CD4-positive, alpha-beta T cell treated with Interferon alpha-2 for 1 hour (primary cell): ENCODE results near the gene INPP4B.
"Not testable (repeated sequence)": the region's sequence is repeated elsewhere in the genome, so short reads cannot be mapped to it uniquely, and the experiment has no call there.

Experiments used
- DNase-seq, 2 donors: peaks; one replicate each; pipeline ENCODE4 v3.0.0-alpha.2; 2020 to 2022

INPP4B gene

DNA sequence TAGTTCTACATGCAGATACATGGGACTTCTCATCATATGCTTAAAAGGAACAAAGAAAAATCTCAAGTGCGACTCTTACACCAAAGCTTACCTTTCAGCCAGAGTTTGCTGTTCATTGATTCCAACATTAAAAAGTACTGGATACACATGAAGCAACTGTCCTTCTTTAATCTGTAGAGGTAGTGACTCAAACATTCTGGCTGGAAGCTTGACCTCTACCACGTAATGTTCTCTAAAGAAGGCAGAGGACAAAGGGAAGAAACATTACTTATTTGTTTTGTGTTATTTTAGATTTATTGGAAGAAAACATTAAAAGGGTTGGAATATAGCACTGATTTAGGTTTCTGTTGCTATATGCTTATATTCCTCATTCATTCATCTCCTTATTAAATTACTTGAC, 733.6 kb downstream of the INPP4B start:
- DNase-seq = no peak

DNA sequence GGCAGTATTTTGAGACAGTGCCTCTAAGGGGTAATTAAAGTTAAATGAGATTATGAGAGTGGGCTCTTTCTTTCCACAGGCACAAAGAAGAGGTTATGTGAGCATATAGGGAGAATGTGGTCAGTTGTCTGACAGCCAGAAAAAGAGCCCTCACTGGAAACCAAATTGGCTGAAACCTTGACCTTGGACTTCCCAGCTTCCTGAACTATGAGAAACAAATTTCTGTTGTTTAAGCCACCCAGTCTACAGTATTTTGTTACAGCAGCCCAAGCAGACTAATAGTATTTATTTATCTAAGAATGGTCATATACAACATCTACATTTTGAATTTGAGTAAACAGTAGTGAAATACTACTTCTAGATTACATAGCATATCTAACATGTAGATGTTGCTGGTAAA, 736.0 kb downstream of the INPP4B start:
- no peak for DNase-seq

DNA sequence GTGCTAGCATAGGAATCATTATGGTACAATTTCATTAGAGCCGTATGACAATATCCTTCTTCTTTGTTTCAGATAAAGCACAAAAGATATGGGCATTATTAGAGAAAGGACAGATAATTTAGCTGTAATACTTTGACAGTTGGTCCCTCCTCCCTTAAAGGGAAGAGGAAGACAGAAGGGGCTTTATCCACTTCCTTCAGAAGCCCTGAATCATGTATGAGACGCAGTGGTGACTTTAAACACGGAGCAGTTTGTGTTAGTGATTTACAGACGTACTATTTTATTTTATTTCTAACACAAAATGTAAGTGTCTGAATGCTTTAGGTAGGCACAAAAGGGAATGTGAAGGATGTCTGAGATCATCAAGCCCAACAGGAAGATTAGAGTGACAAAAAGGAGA, 742.1 kb downstream of the INPP4B start:
- no peak for DNase-seq

DNA sequence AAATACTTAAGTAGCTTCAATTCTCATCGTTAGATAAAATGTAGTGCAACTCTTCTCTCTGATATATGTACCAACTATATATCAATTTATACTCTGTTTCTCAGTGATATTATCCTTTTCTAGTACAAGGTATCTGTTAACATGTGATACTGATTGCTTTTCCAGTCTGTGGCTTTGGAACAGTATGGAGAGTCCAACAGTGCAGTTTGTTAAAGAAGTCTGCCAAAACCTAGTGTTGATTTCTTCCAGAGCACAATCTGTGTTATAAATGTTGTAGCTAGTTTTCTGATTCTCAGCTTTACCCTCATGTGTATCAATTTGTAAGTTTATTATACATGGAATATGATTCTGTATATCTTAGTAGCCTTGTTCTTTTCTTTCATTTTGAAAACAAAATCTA, 744.7 kb downstream of the INPP4B start:
- DNase-seq = no peak

DNA sequence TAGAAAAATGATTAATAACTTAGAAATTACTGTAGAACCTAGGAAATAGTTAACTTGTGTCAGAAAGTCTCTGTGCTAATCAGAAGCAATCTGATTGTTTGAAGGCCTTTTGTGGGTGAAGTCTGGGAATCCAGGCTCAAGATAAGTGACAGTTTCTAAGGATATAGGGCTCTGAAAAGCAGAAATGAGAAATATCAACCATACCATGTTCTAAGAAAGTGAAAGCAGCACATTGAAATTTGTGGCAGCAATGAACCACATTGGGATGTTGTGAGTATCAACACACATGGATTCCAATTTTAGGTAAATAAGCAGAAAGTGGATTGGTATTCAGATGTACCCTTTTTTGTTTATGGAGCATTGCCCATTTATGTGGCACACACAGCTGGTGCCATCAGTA, 745.2 kb downstream of the INPP4B start:
- DNase-seq = no peak

DNA sequence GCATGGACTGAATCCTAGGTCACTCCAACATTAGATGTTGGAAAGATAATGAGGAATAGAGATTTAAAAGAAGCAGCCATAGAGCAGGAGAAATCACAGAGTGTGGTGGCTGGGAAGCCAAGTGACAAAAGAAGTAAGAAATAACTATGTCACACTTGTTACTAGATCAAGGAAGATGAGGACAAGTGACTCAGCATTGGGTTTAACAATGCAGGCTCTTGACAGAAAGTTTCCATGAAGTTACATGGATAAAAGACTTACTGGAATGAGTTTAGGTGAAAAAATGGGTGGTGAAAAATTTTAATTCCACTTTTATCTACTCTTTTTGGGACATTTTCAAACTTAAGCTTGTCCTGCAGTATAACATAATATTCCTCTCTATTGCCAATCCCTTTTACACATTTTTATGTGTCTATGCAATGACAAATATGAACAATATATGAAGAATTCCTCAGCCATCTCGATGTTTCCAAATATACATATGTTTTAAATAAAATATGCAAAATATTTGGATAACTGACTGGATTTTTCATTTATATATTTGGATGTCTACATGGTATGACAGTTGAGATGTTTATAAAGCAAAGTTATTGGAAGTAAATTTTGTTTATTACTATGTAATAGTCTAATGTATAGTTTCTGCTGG, 747.1 kb downstream of the INPP4B start:
- DNase-seq = no peak

DNA sequence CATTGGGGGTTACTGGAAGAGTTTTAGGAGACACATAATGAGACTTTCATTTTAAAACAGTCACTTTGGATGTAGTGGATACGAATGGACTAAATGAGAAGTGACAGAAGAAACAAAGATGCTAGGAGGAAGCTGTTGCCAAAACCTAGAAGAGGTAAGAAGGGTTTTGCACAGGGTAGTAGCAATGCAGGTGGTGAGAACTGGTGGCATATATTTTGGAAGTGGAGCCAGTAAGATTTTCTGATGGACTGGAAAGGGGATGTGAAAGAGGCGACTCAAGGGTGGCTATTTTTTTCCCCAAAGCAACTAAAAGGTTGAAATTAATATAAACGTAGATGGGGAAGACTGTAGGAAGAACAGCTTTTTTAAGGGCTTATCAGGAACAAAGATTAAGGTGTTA, 747.7 kb downstream of the INPP4B start:
- no peak for DNase-seq

DNA sequence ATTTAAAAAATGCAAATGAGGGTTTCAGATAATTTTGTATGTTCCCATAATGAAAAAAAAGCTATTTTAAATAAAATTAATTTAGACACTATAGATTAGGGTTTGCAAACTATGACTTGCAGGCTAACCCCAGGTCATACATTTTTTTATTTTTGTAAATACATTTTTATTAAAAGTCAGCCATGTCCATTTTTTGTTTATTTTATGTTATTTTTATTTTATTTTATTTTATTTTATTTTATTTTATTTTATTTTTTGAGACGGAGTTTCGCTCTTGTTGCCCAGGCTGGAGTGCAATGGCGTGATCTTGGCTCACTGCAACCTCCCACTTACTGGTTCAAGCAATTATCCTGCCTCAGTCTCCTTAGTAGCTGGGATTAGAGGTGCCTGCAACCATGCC, 749.1 kb downstream of the INPP4B start:
- DNase-seq = no peak

DNA sequence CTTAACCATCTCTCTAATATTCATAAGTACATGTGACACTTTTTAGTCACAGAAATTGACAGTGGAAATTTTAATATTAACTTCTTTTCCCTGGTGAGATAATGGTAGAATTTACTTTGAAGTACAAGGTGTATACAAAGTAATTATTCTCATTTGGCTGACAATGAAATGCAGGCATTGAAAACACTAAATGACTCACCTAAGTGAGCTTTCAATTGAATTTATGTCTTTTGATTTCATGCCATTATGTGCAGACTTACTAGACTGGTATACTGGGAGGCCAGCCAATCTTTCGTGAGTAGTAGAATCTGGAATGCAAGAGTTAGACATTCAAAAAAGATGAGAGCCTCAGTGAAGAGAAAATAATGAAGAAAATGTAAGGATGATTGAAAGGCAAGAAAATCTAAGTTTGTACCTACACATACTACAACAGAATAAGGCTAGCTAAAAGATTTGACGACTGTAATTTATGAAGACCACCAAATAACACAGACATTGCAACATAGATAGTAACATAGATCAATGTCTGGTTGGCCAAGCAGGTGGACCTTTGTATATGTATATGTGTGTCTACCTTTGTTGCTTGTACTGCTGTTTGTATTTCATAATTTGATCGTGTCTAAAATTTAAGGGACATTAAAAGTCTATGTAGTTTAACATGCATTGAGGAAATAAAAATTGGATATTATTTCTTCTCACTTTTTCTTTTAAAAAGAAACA, 750.1 kb downstream of the INPP4B start:
- no peak for DNase-seq

DNA sequence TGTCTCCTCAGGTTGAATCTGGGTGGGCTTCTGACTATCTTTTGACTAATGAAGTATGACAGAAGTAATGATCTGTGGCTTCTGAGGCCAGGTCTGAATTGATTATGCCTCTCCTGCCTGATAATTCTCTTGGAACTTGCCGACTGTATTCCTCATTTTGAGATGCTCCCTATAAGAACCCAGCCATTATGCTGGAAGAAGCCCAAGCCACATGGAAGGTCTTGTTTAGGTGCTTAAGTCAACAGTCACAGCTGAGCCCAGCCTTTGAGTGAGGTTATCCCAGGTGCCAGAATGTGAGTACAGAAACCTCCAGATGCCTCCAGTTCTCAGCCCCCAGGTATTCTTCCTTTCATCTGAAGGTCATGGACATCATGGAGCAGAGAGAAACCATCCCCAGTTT, 753.2 kb downstream of the INPP4B start:
- no peak for DNase-seq

DNA sequence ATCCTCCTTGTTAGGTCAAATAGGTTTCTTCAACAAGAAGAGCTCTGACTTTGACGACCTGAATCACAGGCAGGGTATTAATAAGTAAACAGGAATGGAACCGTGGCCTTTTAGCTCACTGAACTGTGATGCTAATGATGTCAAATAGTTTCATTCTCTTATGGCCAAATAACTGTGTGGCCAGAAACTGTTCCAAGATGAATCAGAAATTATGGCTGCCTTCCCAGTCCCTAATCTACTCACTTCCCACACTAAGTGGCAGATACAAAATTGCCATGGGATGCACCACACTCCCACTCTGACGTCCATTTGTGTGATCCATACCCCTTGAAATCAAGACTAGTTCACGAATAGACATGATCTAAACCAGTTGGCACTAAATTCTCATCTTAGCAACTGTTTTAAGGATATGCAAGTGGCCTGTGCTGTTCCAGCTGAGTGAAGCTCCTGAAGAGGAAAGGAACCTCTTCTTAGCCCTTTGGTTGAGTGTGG, 754.4 kb downstream of the INPP4B start:
- DNase-seq = no peak

DNA sequence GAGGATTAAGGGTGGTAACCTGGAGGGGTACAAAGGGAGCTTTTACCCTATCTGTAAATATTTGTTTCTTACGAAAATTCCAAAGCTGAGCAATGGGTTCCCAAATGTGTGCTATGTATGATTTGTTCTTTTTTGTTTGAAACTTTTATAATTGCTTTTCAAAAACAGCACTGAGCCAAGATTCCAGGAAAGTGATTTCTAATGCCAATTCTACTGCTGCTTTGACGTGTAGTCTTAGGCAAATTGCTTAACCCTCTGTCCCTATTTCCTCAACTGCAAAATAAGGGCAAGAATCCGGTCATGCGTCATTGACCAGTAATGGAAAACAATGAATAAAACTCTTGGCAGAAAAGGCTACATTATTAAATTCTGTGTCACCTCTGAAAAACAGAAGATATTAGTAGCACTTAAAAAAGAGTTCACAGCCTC, 755.0 kb downstream of the INPP4B start:
- no peak for DNase-seq

DNA sequence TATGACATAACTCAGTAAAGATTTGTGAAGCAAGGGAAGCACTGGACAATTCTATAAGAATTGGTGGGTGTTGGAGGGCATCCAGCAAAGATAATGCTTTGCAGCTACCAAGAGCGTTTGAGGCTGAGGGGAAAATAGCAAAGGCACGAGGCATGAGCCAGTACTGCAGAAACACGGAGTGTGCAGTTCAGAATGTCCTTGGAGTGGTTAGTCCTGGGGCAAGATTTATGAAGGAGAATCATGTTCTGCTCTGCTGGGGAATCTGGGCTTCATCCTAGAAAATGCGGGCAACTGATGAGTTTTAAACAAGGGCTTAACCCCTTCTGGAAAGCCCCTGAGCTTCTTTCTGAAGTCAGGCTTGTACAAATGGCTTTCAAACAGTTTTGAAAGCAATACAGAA, 757.2 kb downstream of the INPP4B start:
- DNase-seq = no peak

DNA sequence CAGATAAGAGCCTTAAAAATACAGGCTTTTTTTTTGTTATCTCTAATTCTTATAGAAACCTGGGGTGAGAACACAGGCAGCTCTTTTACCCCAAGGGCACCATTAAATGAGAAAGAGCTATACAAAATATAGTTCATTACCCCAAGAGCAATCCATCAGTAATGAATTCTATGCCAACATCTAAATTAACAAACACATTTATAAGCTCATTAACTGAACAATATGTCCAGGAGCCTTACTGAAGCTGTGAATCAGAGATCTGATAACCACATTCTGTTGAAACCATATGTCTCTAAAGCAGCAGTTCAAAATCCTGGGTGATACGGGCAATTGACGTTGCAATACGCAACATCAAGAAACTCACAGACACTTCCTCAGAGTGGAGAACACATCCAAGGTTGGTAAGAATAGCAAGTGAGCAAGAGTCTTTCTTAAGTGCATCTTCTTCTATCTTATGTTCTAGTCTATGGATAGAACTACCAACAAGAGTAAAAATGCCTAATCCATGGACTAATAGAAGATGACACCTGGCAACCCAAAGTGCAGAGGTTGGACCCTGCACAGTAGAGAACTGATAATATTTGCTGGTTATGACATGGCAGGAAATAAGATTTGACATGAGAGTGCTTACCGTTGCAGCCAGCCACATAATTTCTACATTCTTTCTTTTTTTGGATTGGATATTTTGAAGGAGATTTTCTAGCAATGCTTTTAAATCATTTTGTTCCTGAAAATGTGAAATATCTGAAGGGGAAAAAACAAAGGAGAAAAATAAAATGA, 760.4 kb downstream of the INPP4B start:
- DNase-seq = no peak

DNA sequence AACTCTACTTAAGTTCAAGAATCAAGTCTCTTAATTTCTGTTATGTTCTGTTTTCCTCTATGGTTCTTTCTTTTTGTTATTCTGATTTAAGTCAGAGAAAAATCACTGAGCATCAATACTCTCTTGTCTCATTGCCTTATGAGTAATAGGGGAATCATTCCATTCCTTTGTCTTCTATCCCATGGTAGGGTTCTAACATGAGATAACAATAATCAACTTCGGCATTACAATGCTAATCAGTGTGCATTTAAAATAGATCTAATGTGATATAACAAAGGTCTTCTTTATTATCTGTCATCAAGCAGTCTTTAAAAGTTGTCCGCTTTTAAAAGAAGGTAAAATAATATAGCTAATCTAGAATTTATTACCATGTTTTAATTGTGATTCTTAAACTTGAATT, 762.8 kb downstream of the INPP4B start:
- DNase-seq = no peak

DNA sequence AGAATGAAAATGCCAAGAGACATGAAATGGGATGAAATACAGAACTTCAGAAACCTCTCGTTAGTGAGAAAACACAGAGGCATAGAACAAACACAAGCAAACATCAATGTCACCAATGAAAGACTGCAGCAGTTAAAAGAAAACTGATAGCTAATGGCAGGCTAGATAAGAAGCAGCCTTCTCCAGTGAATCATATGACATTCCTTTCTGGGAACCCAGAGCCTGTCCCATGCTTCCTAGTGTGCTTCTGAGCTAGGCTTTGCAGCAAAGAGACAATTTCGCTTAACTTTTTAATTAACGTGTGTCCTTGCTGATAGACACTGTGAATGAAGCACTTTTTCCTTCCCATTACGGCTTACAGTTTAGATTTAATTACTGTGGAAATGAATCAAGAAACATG, 765.1 kb downstream of the INPP4B start:
- DNase-seq = no peak

DNA sequence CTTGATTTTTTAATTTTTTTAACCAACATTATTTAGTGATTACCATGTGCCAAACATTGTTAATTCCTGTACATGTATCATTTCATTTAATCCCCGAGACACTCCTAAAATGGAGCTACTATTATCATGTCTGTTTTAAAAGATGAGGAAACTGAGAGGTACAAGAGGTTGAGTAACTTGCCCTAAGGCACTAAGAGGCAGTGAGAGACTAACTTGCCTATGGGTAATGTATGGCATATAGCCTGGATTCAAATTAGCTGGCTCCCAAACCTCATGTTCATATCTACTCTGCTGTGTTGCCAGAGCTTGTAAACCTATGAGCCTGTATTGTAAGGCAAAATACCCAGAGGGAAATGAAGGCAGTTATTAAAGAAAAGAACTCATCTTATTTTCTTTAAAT, 766.1 kb downstream of the INPP4B start:
- no peak for DNase-seq

DNA sequence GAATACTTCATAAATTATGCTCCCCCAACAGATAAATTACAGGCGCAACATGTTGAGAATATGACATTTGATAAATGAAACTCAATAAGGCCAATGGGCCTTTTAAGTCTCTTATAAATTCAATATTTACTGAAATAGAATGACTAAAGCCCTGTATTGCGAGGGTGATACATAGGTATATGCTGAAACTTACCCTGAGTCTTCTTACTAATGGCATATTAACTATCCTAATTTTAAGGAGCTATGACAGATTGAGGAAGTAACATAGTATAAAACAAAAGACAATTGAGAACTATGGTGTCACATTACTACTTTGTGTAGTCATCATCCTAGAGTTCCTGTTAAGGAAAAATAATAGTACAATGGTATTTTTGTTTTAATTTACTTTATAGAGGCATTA, 769.1 kb downstream of the INPP4B start:
- no peak for DNase-seq

DNA sequence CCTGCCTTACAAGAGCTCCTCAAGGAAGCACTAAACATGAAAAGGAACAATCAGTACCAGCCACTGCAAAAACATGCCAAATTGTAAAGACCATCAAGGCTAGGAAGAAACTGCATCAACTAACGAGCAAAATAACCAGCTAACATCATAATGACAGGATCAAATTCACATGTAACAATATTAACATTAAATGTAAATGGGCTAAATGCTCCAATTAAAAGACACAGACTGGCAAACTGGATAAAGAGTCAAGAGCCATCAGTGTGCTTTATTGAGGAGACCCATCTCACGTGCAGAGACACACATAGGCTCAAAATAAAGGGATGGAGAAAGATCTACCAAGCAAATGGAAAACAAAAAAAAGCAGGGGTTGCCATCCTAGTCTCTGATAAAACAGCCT, 777.8 kb downstream of the INPP4B start:
- DNase-seq = not testable (repeated sequence)

DNA sequence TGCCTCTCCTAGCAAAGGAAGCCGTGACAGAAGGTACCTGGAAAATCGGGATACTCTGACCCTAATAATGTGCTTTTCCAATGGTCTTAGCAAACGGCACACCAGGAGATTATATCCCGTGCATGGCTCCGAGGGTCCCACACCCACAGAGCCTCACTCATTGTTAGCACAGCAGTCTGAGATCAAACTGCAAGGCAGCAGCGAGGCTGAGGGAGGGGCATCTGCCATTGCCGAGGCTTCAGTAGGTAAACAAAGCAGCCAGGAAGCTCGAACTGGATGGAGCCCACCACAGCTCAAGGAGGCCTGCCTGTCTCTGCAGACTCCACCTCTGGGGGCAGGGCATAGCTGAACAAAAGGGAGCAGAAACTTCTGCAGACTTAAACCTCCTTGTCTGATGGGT, 779.5 kb downstream of the INPP4B start:
- DNase-seq = not testable (repeated sequence)

DNA sequence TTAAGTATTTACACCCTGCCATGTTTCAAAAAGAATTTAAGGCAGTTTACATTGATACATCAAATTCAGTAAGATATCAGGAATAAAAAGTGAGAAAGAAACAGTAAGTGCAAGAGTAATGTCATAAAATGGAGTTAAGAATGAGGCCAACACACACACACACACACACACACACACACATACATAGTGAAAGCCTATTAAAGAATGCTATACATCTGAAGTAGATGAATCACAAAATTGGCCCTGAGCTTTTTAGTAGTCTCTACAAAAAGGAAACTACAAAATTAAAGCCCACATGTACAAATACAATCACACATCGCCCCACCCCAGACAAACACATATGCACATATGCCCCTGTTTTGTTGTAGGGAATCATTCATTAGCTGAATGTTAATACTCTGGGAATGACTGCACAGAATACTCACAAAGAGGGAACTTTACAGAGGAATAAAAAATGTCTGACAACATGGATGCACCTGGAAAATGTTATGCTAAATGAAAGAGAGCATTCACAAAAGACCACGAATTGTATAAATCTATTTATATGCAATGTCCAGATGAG, 780.9 kb downstream of the INPP4B start:
- no peak for DNase-seq

DNA sequence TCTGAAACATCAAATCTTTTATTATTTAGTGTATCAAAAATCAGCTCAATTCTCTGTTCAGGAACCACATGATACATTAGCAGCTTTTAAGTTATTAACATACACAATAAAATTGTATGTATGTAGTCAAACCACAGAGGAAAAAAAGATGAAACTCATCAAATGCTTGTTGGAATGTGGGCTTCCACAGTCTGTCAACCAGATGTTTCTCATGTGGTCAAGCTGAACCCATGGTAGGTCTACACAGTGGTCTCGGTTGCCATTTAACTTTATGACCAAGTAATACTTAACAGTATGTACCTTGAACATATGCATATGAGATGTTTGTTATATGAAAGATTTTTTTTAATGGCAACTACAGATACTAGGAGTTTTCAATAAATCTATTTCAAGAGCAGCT, 781.9 kb downstream of the INPP4B start:
- DNase-seq = no peak

DNA sequence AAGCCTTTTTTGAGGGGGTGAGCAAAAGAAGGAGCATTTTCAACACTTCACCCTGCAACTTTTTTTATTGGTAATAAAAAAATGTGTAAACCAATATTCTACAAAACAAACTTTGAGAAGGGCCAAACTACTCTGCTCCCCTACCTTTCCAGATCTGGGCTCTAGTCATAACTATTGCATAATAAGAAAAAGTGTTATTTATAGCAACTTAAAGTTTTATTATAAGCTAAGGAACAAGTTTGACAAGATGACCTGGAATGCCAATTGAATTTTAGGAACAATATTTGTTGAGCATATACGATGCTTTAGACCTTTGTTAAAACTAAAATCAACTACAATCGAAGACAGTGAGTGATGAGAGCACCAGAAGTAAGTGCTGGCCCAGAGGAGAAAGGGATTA, 800.1 kb downstream of the INPP4B start:
- DNase-seq = no peak

DNA sequence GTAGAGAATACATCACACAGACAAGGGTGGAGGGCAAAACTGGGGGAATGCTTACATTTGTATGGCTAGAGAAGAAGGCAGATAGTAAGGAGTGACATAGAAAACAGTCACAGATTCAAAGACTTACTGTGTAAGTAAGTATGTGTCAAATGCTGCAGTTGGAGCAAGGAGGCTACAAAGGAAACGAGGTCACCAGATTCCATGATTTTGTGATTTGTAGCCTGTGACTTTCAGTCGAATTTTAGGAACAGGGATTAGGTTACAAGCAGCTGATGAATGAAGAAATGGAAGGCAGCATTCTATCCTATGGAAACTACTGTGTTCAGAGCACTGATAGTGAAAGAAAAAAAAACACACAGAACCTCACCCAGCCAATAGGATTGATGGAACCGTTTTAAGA, 801.8 kb downstream of the INPP4B start:
- no peak for DNase-seq
